ENCODE data around the gene NTMT2. TPM values are rescaled to one million over a fixed set of nuclear protein-coding genes. Genes with fewer than 3 reads are reported as not detected.

NTMT2 gene
- total RNA-seq, 2 donors from 2014 or later, result not detected

DNA sequence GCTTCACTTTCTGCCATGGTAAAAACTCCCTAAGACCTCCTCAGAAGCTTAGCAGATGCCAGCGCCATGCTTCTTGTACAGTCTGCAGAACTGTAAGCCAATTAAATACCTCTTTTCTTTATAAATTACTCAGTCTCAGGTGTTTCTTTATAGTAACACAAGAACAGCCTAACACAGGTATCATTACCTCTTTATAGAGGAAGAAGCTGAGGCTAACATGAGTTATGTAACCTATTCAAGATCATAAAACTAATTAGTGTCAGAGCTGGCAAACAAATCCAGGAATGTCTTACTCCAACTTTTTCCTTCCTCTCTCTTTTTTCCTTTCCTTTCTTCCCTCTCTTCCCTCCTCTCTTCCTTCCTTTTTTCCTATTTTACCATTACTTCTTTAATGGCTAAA, 9.3 kb downstream of the NTMT2 start:
- Histone ChIP-seq H3K4me3 (no peak overlapping the region), H3K36me3 (no peaks in the 10 kb centered on the region), H3K9me3 (no peaks in the 10 kb centered on the region), H3K4me1 (replicated peaks) (no peaks in the 10 kb centered on the region), H3K27ac (no peak overlapping the region), H3K27me3 (replicated peaks; ENCODE audit: insufficient read depth) (no peaks in the 10 kb centered on the region)
- WGBS, result 92% methylated on average over 1 of the region's 1 CpG
- DNase-seq (ENCODE audit: low spot score), result no peak
- intact Hi-C loops (cut with DNase I), result no loop called here
- no peak for TF ChIP-seq POLR2AphosphoS5 (IDR thresholded peaks at IDR 0.05)
- TF ChIP-seq, protein P1, sequence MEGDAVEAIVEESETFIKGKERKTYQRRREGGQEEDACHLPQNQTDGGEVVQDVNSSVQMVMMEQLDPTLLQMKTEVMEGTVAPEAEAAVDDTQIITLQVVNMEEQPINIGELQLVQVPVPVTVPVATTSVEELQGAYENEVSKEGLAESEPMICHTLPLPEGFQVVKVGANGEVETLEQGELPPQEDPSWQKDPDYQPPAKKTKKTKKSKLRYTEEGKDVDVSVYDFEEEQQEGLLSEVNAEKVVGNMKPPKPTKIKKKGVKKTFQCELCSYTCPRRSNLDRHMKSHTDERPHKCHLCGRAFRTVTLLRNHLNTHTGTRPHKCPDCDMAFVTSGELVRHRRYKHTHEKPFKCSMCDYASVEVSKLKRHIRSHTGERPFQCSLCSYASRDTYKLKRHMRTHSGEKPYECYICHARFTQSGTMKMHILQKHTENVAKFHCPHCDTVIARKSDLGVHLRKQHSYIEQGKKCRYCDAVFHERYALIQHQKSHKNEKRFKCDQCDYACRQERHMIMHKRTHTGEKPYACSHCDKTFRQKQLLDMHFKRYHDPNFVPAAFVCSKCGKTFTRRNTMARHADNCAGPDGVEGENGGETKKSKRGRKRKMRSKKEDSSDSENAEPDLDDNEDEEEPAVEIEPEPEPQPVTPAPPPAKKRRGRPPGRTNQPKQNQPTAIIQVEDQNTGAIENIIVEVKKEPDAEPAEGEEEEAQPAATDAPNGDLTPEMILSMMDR (IDR thresholded peaks at IDR 0.05), result no peak
- TF ChIP-seq POLR2A (IDR thresholded peaks at IDR 0.05), result no peak

DNA sequence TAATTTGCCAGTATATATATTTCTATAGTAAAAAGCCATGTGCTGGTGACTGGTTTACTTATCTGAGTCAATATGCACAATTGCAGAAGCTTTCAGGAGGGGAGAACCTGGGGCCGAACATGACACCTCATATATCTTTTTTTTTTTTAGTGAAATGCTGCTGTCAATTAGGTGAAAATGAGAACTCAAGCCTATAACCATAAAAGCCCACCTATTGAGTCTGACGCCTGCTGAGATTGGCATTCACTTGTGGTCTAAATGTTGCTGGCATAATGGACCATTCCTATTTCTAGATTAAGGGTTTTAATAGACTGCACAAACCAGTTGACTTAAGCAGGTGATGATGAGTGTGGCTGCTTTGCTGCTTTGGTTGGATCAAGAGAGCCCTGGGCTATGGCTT, 10.8 kb downstream of the NTMT2 start:
- Histone ChIP-seq H3K4me3 (no peak overlapping the region), H3K36me3 (no peaks in the 10 kb centered on the region), H3K9me3 (no peaks in the 10 kb centered on the region), H3K27me3 (replicated peaks; ENCODE audit: insufficient read depth) (no peaks in the 10 kb centered on the region), H3K27ac (no peak overlapping the region), H3K4me1 (replicated peaks) (no peaks in the 10 kb centered on the region)
- TF ChIP-seq POLR2AphosphoS5 (IDR thresholded peaks at IDR 0.05) (no peak), POLR2A (IDR thresholded peaks at IDR 0.05) (no peak)
- TF ChIP-seq, protein P1 (IDR thresholded peaks at IDR 0.05), result no peak
- DNase-seq (ENCODE audit: low spot score), result no peak
- WGBS, result 86% methylated on average over 2 of the region's 2 CpGs
- intact Hi-C loops (cut with DNase I), result no loop called here

DNA sequence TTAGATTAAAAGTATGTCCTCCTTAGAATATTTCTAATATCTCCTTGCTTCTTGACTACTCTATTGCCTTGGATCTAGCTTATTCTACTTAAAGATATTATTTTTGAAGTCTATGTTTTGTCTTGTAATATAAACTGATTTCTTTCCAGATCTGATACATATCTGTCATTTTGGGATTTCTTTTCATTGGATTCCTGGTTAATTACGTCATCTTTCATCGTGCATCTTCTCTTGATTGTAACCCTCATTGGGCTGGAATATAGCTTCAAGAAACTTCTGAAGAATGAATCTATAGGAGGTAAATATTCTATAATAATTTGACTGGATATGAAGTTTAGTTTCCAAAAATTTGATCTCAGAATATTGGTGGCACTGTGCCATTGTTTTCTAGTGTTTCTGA, 12.1 kb downstream of the NTMT2 start:
- no peak for DNase-seq (ENCODE audit: low spot score)
- Histone ChIP-seq H3K4me1 (replicated peaks) (no peaks in the 10 kb centered on the region), H3K9me3 (no peaks in the 10 kb centered on the region), H3K27me3 (replicated peaks; ENCODE audit: insufficient read depth) (no peaks in the 10 kb centered on the region), H3K4me3 (no peak overlapping the region), H3K27ac (no peak overlapping the region), H3K36me3 (no peaks in the 10 kb centered on the region)
- TF ChIP-seq POLR2AphosphoS5 (IDR thresholded peaks at IDR 0.05) (no peak), POLR2A (IDR thresholded peaks at IDR 0.05) (no peak)
- TF ChIP-seq, protein P1 (IDR thresholded peaks at IDR 0.05), result no peak
- intact Hi-C loops (cut with DNase I), result no loop called here
- 96% methylated on average over 2 of the region's 2 CpGs for WGBS

DNA sequence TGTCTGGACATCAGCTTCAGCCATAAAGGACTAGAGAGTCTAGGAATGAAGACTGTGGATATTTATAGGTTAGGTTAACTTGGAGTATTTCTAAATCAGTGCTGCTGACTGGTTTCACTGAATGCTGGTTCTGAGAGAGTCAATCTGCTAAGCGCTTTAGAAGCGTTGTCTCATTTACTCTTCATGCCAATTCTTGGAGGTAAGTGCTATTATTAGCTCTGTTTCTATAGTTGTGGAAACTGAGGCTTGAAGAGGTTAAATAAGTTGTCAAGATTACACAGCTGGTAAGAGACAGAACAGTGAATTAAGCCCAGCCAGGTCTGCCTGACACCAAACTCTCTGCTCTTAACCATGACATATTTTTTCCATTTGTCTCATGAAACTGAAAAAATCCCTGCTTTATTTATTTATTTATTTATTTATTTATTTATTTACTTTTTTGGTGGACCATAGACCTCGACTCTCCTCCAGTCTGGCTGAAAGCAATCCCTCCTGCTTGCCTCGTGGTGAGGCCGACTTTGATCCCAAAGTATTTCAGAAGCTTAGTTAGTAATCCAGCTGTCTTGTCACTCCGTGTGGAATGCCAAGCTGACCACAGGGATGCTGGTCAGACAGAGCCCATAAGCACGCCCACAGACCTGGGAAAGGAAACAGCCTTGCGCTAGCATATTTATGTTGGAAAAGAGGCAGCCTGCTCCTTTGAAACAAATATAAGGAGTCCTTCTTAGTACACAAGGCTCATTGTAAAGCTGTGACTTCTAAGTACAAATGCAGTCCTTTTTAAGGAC, 16.9 kb downstream of the NTMT2 start:
- intact Hi-C loops (cut with DNase I), result no loop called here
- TF ChIP-seq POLR2AphosphoS5 (IDR thresholded peaks at IDR 0.05), result no peak
- TF ChIP-seq, protein P1 (IDR thresholded peaks at IDR 0.05), result no peak
- no peak for TF ChIP-seq POLR2A (IDR thresholded peaks at IDR 0.05)
- H3K27ac ChIP-seq, result no peak overlapping the region
- 40% methylated on average over 8 of the region's 8 CpGs for WGBS
- no peaks in the 10 kb centered on the region for H3K4me1 ChIP-seq (replicated peaks)
- H3K36me3 ChIP-seq, result no peaks in the 10 kb centered on the region
- H3K27me3 ChIP-seq (replicated peaks; ENCODE audit: insufficient read depth), result no peaks in the 10 kb centered on the region
- no peak for DNase-seq (ENCODE audit: low spot score)
- no peaks in the 10 kb centered on the region for H3K9me3 ChIP-seq
- no peak overlapping the region for H3K4me3 ChIP-seq
